ENCODE data around the gene LPCAT3. TPM values are rescaled to one million over a fixed set of nuclear protein-coding genes. Genes with fewer than 3 reads are reported as not detected.

The LPCAT3 gene
- total RNA-seq, 1 donor from 2014 or later = 6.5 TPM

GRCh38 chr12:7004287-7004803 is 13.9 kb downstream of the LPCAT3 start:
- DNase-seq (ENCODE audit: low spot score in 2 of 2) (no peak), FAIRE-seq (no peak)

- DNase-seq (ENCODE audit: low spot score in 2 of 2) (no peak), FAIRE-seq (no peak)
These were observed 16.2 kb downstream of the LPCAT3 start for GRCh38 chr12:7001921-7002591.

GRCh38 chr12:6998715-6999451 is 19.4 kb downstream of the LPCAT3 start:
- no peak for DNase-seq (ENCODE audit: low spot score in 2 of 2)
- no peak for FAIRE-seq

- FAIRE-seq (no peak), DNase-seq (ENCODE audit: low spot score in 2 of 2) (no peak)
These were observed 22.2 kb downstream of the LPCAT3 start for GRCh38 chr12:6996040-6996441.

GRCh38 chr12:6987956-6988553 is 30.2 kb downstream of the LPCAT3 start:
- FAIRE-seq = no peak
- no peak for DNase-seq (ENCODE audit: low spot score in 2 of 2)

- no peak for FAIRE-seq
- DNase-seq (ENCODE audit: low spot score in 2 of 2) = no peak
These were observed 35.7 kb downstream of the LPCAT3 start for GRCh38 chr12:6982532-6982931.

- no peak for FAIRE-seq
These were observed 36.9 kb downstream of the LPCAT3 start for GRCh38 chr12:6981152-6982052.

GRCh38 chr12:6980740-6981139 is 37.5 kb downstream of the LPCAT3 start:
- FAIRE-seq (no peak), DNase-seq (ENCODE audit: low spot score in 2 of 2) (no peak)

More at GRCh38 chr12:6981152-6982052, 36.9 kb downstream of the LPCAT3 start:
- DNase-seq (ENCODE audit: low spot score in 2 of 2) = no peak

GRCh38 chr12:6980075-6980474 is 38.2 kb downstream of the LPCAT3 start:
- no peak for DNase-seq (ENCODE audit: low spot score in 2 of 2)
- no peak for FAIRE-seq

- DNase-seq (ENCODE audit: low spot score in 2 of 2) (no peak), FAIRE-seq (no peak)
These were observed 38.8 kb downstream of the LPCAT3 start for GRCh38 chr12:6979453-6979852.

GRCh38 chr12:6979021-6979420 is 39.3 kb downstream of the LPCAT3 start:
- DNase-seq (ENCODE audit: low spot score in 2 of 2) = no peak
- no peak for FAIRE-seq

- FAIRE-seq = no peak
- no peak for DNase-seq (ENCODE audit: low spot score in 2 of 2)
These were observed 39.7 kb downstream of the LPCAT3 start for GRCh38 chr12:6978611-6979011.

- DNase-seq (ENCODE audit: low spot score in 2 of 2) (no peak), FAIRE-seq (no peak)
These were observed 40.1 kb downstream of the LPCAT3 start for GRCh38 chr12:6978188-6978587.

- FAIRE-seq (no peak), DNase-seq (ENCODE audit: low spot score in 2 of 2) (no peak)
These were observed 40.6 kb downstream of the LPCAT3 start for GRCh38 chr12:6977653-6978052.

GRCh38 chr12:6975297-6976032 is 42.8 kb downstream of the LPCAT3 start:
- no peak for FAIRE-seq
- DNase-seq (ENCODE audit: low spot score in 2 of 2) = no peak

- DNase-seq (ENCODE audit: low spot score in 2 of 2) (no peak), FAIRE-seq (no peak)
These were observed 44.1 kb downstream of the LPCAT3 start for GRCh38 chr12:6974180-6974579.

GRCh38 chr12:6970096-6970527 is 48.2 kb downstream of the LPCAT3 start:
- FAIRE-seq = no peak
- peak in 1 of 2 donors; percentile 11 for DNase-seq (ENCODE audit: low spot score in 2 of 2)

- no peak for DNase-seq (ENCODE audit: low spot score in 2 of 2)
- no peak for FAIRE-seq
These were observed 49.9 kb downstream of the LPCAT3 start for GRCh38 chr12:6968426-6968825.

- no peak for FAIRE-seq
- no peak for DNase-seq (ENCODE audit: low spot score in 2 of 2)
These were observed 50.6 kb downstream of the LPCAT3 start for GRCh38 chr12:6967651-6968100.

GRCh38 chr12:6966351-6966750 is 51.9 kb downstream of the LPCAT3 start:
- DNase-seq (ENCODE audit: low spot score in 2 of 2) = no peak
- FAIRE-seq = no peak

Data from frontal cortex (tissue), 4 donors.